LHCN-M2 (cell line): Measurements from ENCODE around the gene PDXDC1. TPM values are rescaled to one million over a fixed set of nuclear protein-coding genes. Genes with fewer than 3 reads are reported as not detected.
A peak's percentile ranks its signal among the peaks of the same experiment; 100 is the strongest.
"Not testable (repeated sequence)": the region's sequence is repeated elsewhere in the genome, so short reads cannot be mapped to it uniquely, and the experiment has no call there.

Experiments used
- DNase-seq: peaks from one replicate; pipeline ENCODE4 v3.0.0-alpha.2; 2012; ENCODE audit warnings: low read depth
- total RNA-seq: library from RNA; depleted of rRNA; stranded (reverse); fragments of >200 nt; gene quantifications from 2 replicates; pipeline ENCODE4 v1.2.3, GENCODE V29; 2014

PDXDC1 gene
- total RNA-seq, 1 experiment from 2014 or later, result 49.1 TPM

- DNase-seq, result not testable (repeated sequence)
Measured at GRCh38 chr16:14973785-14974322, 972 bp upstream of the PDXDC1 start.

- peak; percentile 29 for DNase-seq
Measured at GRCh38 chr16:14974331-14974655, 533 bp upstream of the PDXDC1 start.

- DNase-seq, result peak; percentile 15
Measured at GRCh38 chr16:14975418-14976194, 780 bp downstream of the PDXDC1 start.

- DNase-seq, result peak; percentile 55
Measured at GRCh38 chr16:14976971-14977736, 2.3 kb downstream of the PDXDC1 start.

GRCh38 chr16:14978281-14978680 lies 3.5 kb downstream of the PDXDC1 start:
- not testable (repeated sequence) for DNase-seq

- not testable (repeated sequence) for DNase-seq
Measured at GRCh38 chr16:14978908-14979307, 4.1 kb downstream of the PDXDC1 start.

GRCh38 chr16:14981234-14981633 lies 6.4 kb downstream of the PDXDC1 start:
- not testable (repeated sequence) for DNase-seq

GRCh38 chr16:14982521-14982920 lies 7.7 kb downstream of the PDXDC1 start:
- DNase-seq, result peak; percentile 46

GRCh38 chr16:14988092-14988491 lies 13.3 kb downstream of the PDXDC1 start:
- not testable (repeated sequence) for DNase-seq

- not testable (repeated sequence) for DNase-seq
Measured at GRCh38 chr16:14988661-14989191, 13.9 kb downstream of the PDXDC1 start.

GRCh38 chr16:14989291-14990281 lies 14.8 kb downstream of the PDXDC1 start:
- not testable (repeated sequence) for DNase-seq

- not testable (repeated sequence) for DNase-seq
Measured at GRCh38 chr16:14993277-14994151, 18.7 kb downstream of the PDXDC1 start.

GRCh38 chr16:14996702-14997101 lies 21.9 kb downstream of the PDXDC1 start:
- peak; percentile 49 for DNase-seq

- DNase-seq, result not testable (repeated sequence)
Measured at GRCh38 chr16:14998300-14998699, 23.5 kb downstream of the PDXDC1 start.

GRCh38 chr16:14999845-15000244 lies 25.0 kb downstream of the PDXDC1 start:
- DNase-seq, result not testable (repeated sequence)

- not testable (repeated sequence) for DNase-seq
Measured at GRCh38 chr16:15002448-15002847, 27.6 kb downstream of the PDXDC1 start.

GRCh38 chr16:15005357-15006132 lies 30.7 kb downstream of the PDXDC1 start:
- DNase-seq, result not testable (repeated sequence)

GRCh38 chr16:15008647-15009046 lies 33.8 kb downstream of the PDXDC1 start:
- DNase-seq, result not testable (repeated sequence)

- DNase-seq, result not testable (repeated sequence)
Measured at GRCh38 chr16:15012941-15013340, 38.1 kb downstream of the PDXDC1 start.
